Upper lobe of left lung (tissue), 4 donors: ENCODE results near the gene CTCFL.

Experiments used
- POLR2A ChIP-seq, 4 donors: fragments of 450-650 bp; IDR thresholded peaks; one replicate each; pipeline ENCODE4 v1.5.1; 2016 to 2017; ENCODE audit warnings: antibody characterized with exemption in 4 of 4, mild to moderate bottlenecking in 2 of 4
- POLR2AphosphoS5 ChIP-seq, 2 donors: sonication (generic); formaldehyde crosslinking; IDR thresholded peaks; one replicate each; pipeline ENCODE4 v1.5.1; 2017; ENCODE audit warnings: antibody characterized with exemption in 2 of 2
- TF ChIP-seq, protein P1 (sequence below), 6 experiments: fragments of 450-650 bp in 4 of 6; fragments of 200-600 bp in 2 of 6; sonication (generic) in 2 of 6; IDR thresholded peaks; one replicate each; pipeline ENCODE4 v1.5.1; 2016 to 2019; ENCODE audit warnings: antibody characterized with exemption in 6 of 6

DNA sequence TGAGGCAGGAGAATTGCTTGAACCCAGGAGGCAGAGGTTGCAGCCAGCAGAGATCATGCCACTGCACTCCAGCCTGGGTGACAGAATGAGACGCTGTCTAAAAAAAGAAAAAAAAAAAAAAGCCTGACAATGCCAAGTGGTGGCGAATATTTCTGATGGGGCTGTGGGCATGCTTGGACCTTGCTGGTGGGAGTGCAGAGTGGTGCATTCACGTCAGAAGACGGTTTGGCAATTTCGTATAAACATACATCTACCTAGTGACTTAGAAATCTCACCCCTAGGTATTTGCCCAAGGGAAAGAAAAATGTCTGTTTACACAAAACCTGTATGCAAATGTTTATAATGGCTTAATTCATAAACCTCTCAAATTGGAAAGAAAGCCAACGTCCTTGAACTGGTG lies 33.6 kb downstream of the CTCFL start:
- TF ChIP-seq POLR2AphosphoS5 (IDR thresholded peaks at IDR 0.05) (no peak), POLR2A (IDR thresholded peaks at IDR 0.05) (no peak)
- TF ChIP-seq, protein P1, sequence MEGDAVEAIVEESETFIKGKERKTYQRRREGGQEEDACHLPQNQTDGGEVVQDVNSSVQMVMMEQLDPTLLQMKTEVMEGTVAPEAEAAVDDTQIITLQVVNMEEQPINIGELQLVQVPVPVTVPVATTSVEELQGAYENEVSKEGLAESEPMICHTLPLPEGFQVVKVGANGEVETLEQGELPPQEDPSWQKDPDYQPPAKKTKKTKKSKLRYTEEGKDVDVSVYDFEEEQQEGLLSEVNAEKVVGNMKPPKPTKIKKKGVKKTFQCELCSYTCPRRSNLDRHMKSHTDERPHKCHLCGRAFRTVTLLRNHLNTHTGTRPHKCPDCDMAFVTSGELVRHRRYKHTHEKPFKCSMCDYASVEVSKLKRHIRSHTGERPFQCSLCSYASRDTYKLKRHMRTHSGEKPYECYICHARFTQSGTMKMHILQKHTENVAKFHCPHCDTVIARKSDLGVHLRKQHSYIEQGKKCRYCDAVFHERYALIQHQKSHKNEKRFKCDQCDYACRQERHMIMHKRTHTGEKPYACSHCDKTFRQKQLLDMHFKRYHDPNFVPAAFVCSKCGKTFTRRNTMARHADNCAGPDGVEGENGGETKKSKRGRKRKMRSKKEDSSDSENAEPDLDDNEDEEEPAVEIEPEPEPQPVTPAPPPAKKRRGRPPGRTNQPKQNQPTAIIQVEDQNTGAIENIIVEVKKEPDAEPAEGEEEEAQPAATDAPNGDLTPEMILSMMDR (IDR thresholded peaks at IDR 0.05) = no peak
